HCT116 (cell line): ENCODE data around the gene INKA1. TPM values are rescaled to one million over a fixed set of nuclear protein-coding genes. Genes with fewer than 3 reads are reported as not detected.

Experiments used
- ATAC-seq: fragments of 200-7000 bp; cut with Tn5 transposase; 2 replicates; pipeline ENCODE4 v1.9.1; 2020; ENCODE audit warnings: mild to moderate bottlenecking, moderate library complexity
- BruUV-seq: library from RNA; stranded (reverse); fragments of 400-500 nt; replicated peaks from 2 replicates; lab custom pipeline; 2021; lab: Mats Ljungman, UMichigan
- CTCF ChIA-PET: fragments of 300-600 bp; sonication (Branson Sonifier 250); formaldehyde crosslinking; loops from one replicate; lab custom pipeline; 2021; ENCODE audit warnings: antibody characterized with exemption; lab: Charles Lee
- POLR2A ChIA-PET: fragments of 300-600, 350-600 bp; sonication (Branson Sonifier 250); formaldehyde crosslinking; loops from one replicate; lab custom pipeline; 2021; ENCODE audit warnings: antibody characterized with exemption; lab: Charles Lee
- RAD21 ChIA-PET, 2 experiments: fragments of 300-600 bp; sonication (Branson Sonifier 250); formaldehyde crosslinking; loops; one replicate each; lab custom pipeline; 2023; ENCODE audit warnings: low total read pairs in 2 of 2; ENCODE audit not compliant: uncharacterized antibody in 2 of 2, unreplicated experiment in 2 of 2, low non-redundant PET in 1 of 2; lab: Charles Lee
- DNase-seq: peaks from one replicate; pipeline ENCODE4 v3.0.0-alpha.2; 2010; ENCODE audit warnings: low read depth, low spot score
- H2AFZ ChIP-seq: fragments of 200-600 bp; shearing (Covaris generic), sonication (generic); 2 replicates; pipeline ENCODE4 v1.6.1; 2017; ENCODE audit warnings: low read depth, mixed run types, mixed read lengths, antibody characterized with exemption, low read length; ENCODE audit not compliant: poor library complexity, severe bottlenecking
- H3K27ac ChIP-seq: 2 replicates; pipeline ENCODE4 v1.5.1; 2012; ENCODE audit warnings: low read depth, low read length
- H3K27me3 ChIP-seq: fragments of 200-600 bp; sonication (generic); 2 replicates; pipeline ENCODE4 v1.6.1; 2016; ENCODE audit warnings: mixed run types, low read length, mixed read lengths; ENCODE audit not compliant: insufficient read depth
- H3K36me3 ChIP-seq, 2 experiments: fragments of 200-500 bp in 1 of 2; fragments of 200-600 bp in 1 of 2; sonication (Bioruptor generic) in 1 of 2; sonication (generic) in 1 of 2; 2 replicates each; pipeline versions ENCODE4 v1.5.1 to v1.6.1; 2014 to 2016; ENCODE audit warnings: low read length in 2 of 2, inconsistent platforms in 1 of 2, mixed read lengths in 1 of 2, mixed run types in 1 of 2; ENCODE audit not compliant: insufficient read depth in 2 of 2, control insufficient read depth in 1 of 2
- H3K4me1 ChIP-seq, 2 experiments: fragments of 200-600 bp in 1 of 2; sonication (generic) in 1 of 2; 2 replicates each; pipeline versions ENCODE4 v1.5.1 to v1.6.1; 2012 to 2017; ENCODE audit warnings: low read length in 2 of 2, inconsistent platforms in 1 of 2, mild to moderate bottlenecking in 1 of 2, mixed read lengths in 1 of 2, mixed run types in 1 of 2, moderate library complexity in 1 of 2; ENCODE audit not compliant: insufficient read depth in 2 of 2, control insufficient read depth in 1 of 2
- H3K4me2 ChIP-seq: fragments of 200-600 bp; sonication (generic); 2 replicates; pipeline ENCODE4 v1.6.1; 2017; ENCODE audit warnings: mixed run types, low read length, mixed read lengths
- H3K4me3 ChIP-seq, 2 experiments: fragments of 200-600 bp in 1 of 2; sonication (generic) in 1 of 2; replicated peaks in 1 of 2; 2 replicates each; pipeline ENCODE4 v1.5.1; 2011 to 2016; ENCODE audit warnings: low read length in 2 of 2, control low read depth in 1 of 2, low read depth in 1 of 2, mild to moderate bottlenecking in 1 of 2, mixed read lengths in 1 of 2, mixed run types in 1 of 2
- H3K79me2 ChIP-seq: fragments of 200-600 bp; sonication (generic); 2 replicates; pipeline ENCODE4 v1.6.1; 2017; ENCODE audit warnings: mild to moderate bottlenecking, mixed run types, low read length, moderate library complexity, mixed read lengths; ENCODE audit not compliant: insufficient read depth
- H3K9ac ChIP-seq: fragments of 200-600 bp; sonication (generic); 2 replicates; pipeline ENCODE4 v1.6.1; 2016; ENCODE audit warnings: low read length, mixed read lengths
- H3K9me2 ChIP-seq: fragments of 200-600 bp; sonication (generic), shearing (Covaris generic); 2 replicates; pipeline ENCODE4 v1.6.1; 2017; ENCODE audit warnings: mixed run types, mild to moderate bottlenecking, moderate library complexity; ENCODE audit not compliant: insufficient read depth
- H3K9me3 ChIP-seq, 2 experiments: fragments of 200-500 bp in 1 of 2; fragments of 200-600 bp in 1 of 2; sonication (Bioruptor generic) in 1 of 2; sonication (generic) in 1 of 2; 2 replicates each; pipeline ENCODE4 v1.6.1; 2014 to 2017; ENCODE audit warnings: low read length in 2 of 2, mixed read lengths in 2 of 2, inconsistent platforms in 1 of 2, low read depth in 1 of 2, mild to moderate bottlenecking in 1 of 2, mixed run types in 1 of 2, moderate library complexity in 1 of 2; ENCODE audit not compliant: control insufficient read depth in 1 of 2, insufficient read depth in 1 of 2
- H4K20me1 ChIP-seq: fragments of 200-600 bp; sonication (generic), shearing (Covaris generic); 2 replicates; pipeline ENCODE4 v1.6.1; 2017; ENCODE audit warnings: mixed run types, mild to moderate bottlenecking, moderate library complexity; ENCODE audit not compliant: insufficient read depth
- CEBPB ChIP-seq: IDR thresholded peaks from 2 replicates; pipeline ENCODE4 v1.6.1; 2012; ENCODE audit warnings: low read depth
- EGR1 ChIP-seq: IDR thresholded peaks from 2 replicates; pipeline ENCODE4 v1.6.1; 2012; ENCODE audit warnings: low read depth
- EZH2 ChIP-seq: fragments of 200-600 bp; sonication (generic); IDR thresholded peaks from 2 replicates; pipeline ENCODE4 v1.6.1; 2017; ENCODE audit warnings: antibody characterized with exemption, mixed run types
- EZH2phosphoT487 ChIP-seq: fragments of 200-600 bp; IDR thresholded peaks from 2 replicates; pipeline ENCODE4 v1.6.1; 2018; ENCODE audit warnings: antibody characterized with exemption, borderline replicate concordance
- FOSL1 ChIP-seq: IDR thresholded peaks from 2 replicates; pipeline ENCODE4 v1.6.1; 2012; ENCODE audit warnings: low read depth
- JUND ChIP-seq: IDR thresholded peaks from 2 replicates; pipeline ENCODE4 v1.6.1; 2012
- POLR2A ChIP-seq: IDR thresholded peaks from 2 replicates; pipeline ENCODE4 v1.7.0; 2011; ENCODE audit warnings: borderline replicate concordance; ENCODE audit not compliant: insufficient read depth, insufficient read length; ENCODE audit errors: extremely low read depth
- SP1 ChIP-seq: IDR thresholded peaks from 2 replicates; pipeline ENCODE4 v1.6.1; 2012; ENCODE audit warnings: low read depth
- YY1 ChIP-seq: IDR thresholded peaks from 2 replicates; pipeline ENCODE4 v1.6.1; 2011; ENCODE audit warnings: low read length, low read depth, moderate library complexity, mild to moderate bottlenecking; ENCODE audit not compliant: insufficient replicate concordance; ENCODE audit errors: extremely low read depth
- ZFX ChIP-seq: fragments of 450-650 bp; IDR thresholded peaks from 2 replicates; pipeline ENCODE4 v1.6.1; 2017
- ZNF274 ChIP-seq: fragments of 200-500 bp; sonication (Bioruptor generic); IDR thresholded peaks from 2 replicates; pipeline ENCODE4 v1.6.1; 2014; ENCODE audit warnings: mild to moderate bottlenecking, low read depth, low read length, inconsistent platforms
- intact Hi-C: fragments of 100-400 bp; cut with micrococcal nuclease; formaldehyde crosslinking; loops from 2 replicates; pipeline ENCODE4 v1.10.0; 2022
- total RNA-seq: library from RNA; stranded (reverse); gene quantifications from one replicate; pipeline ENCODE4 v1.2.1, GENCODE V29; 2021; ENCODE audit not compliant: unreplicated experiment
- TF ChIP-seq, protein P1 (sequence below): IDR thresholded peaks from 2 replicates; pipeline ENCODE4 v1.6.1; 2012; ENCODE audit warnings: low read depth
- TF ChIP-seq, protein P2 (sequence below), 3 experiments: fragments of 200-600 bp in 1 of 3; sonication (generic) in 1 of 3; IDR thresholded peaks in 2 of 3; conservative IDR thresholded peaks in 1 of 3; 2 replicates each; pipeline ENCODE4 v1.5.1; 2012 to 2017; ENCODE audit warnings: low read depth in 2 of 3, low read length in 2 of 3, antibody characterized with exemption in 1 of 3, borderline replicate concordance in 1 of 3, control low read depth in 1 of 3, mild to moderate bottlenecking in 1 of 3, mixed read lengths in 1 of 3, mixed run types in 1 of 3, moderate library complexity in 1 of 3; ENCODE audit not compliant: insufficient read depth in 1 of 3
- TF ChIP-seq, protein P3 (sequence below): IDR thresholded peaks from 2 replicates; pipeline ENCODE4 v1.6.1; 2012

Gene INKA1
- total RNA-seq, 1 experiment from 2014 or later: 1.6 TPM

DNA sequence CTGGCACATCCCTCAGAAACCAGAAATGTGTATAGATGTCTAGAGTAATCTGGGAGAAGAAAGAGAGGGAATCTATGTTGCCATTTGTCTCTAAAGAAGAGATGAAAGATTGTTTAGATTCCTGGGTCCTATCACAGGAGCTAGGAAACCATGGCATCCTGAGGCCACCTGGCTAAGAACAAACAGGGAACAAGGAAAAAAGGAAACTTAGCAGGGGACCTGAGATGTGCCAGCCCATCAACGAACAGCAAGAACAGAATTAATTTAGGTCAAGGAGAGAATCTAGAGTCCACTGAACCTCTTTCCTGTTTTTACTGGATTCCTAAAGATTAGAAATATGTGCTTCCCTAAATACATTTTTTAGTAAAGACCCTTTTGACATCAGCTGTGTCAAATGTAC, 47.0 kb upstream of the INKA1 start (continued):
- TF ChIP-seq, protein P1, sequence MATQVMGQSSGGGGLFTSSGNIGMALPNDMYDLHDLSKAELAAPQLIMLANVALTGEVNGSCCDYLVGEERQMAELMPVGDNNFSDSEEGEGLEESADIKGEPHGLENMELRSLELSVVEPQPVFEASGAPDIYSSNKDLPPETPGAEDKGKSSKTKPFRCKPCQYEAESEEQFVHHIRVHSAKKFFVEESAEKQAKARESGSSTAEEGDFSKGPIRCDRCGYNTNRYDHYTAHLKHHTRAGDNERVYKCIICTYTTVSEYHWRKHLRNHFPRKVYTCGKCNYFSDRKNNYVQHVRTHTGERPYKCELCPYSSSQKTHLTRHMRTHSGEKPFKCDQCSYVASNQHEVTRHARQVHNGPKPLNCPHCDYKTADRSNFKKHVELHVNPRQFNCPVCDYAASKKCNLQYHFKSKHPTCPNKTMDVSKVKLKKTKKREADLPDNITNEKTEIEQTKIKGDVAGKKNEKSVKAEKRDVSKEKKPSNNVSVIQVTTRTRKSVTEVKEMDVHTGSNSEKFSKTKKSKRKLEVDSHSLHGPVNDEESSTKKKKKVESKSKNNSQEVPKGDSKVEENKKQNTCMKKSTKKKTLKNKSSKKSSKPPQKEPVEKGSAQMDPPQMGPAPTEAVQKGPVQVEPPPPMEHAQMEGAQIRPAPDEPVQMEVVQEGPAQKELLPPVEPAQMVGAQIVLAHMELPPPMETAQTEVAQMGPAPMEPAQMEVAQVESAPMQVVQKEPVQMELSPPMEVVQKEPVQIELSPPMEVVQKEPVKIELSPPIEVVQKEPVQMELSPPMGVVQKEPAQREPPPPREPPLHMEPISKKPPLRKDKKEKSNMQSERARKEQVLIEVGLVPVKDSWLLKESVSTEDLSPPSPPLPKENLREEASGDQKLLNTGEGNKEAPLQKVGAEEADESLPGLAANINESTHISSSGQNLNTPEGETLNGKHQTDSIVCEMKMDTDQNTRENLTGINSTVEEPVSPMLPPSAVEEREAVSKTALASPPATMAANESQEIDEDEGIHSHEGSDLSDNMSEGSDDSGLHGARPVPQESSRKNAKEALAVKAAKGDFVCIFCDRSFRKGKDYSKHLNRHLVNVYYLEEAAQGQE: no peak
- TF ChIP-seq CEBPB (no peak), ZNF274 (no peak), EZH2phosphoT487 (no peak), SP1 (no peak)

DNA sequence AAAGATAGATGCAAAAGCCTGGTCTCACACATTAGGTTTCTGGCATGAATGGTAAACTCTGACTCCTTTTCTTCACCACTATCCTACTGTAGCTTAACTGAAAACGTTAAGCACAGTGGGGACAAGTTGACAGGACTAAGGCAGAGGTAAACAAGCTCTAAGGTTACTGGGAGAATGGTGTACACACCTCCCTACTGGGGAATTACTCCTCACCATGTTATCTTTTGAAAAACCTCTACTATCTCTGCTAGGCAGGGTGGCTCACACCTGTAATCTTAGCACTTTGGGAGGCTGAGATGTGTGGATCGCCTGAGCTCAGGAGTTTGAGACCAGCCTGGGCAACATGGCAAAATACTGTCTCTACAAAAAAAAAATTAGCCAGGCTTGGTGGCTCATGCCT, 45.9 kb upstream of the INKA1 start:
- no peak for TF ChIP-seq FOSL1
- TF ChIP-seq, protein P2, sequence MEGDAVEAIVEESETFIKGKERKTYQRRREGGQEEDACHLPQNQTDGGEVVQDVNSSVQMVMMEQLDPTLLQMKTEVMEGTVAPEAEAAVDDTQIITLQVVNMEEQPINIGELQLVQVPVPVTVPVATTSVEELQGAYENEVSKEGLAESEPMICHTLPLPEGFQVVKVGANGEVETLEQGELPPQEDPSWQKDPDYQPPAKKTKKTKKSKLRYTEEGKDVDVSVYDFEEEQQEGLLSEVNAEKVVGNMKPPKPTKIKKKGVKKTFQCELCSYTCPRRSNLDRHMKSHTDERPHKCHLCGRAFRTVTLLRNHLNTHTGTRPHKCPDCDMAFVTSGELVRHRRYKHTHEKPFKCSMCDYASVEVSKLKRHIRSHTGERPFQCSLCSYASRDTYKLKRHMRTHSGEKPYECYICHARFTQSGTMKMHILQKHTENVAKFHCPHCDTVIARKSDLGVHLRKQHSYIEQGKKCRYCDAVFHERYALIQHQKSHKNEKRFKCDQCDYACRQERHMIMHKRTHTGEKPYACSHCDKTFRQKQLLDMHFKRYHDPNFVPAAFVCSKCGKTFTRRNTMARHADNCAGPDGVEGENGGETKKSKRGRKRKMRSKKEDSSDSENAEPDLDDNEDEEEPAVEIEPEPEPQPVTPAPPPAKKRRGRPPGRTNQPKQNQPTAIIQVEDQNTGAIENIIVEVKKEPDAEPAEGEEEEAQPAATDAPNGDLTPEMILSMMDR (IDR thresholded peaks at IDR 0.05 in 2 of 3, conservative IDR thresholded peaks at IDR 0.05 in 1 of 3; ENCODE audit: borderline replicate concordance in 1 of 3, insufficient read depth in 1 of 3, low read depth in 2 of 3, low read length in 2 of 3): no peak
- TF ChIP-seq JUND: no peak
- no peak for TF ChIP-seq EGR1
- no peak for TF ChIP-seq CEBPB
- no peak for TF ChIP-seq ZFX
- TF ChIP-seq, protein P3, sequence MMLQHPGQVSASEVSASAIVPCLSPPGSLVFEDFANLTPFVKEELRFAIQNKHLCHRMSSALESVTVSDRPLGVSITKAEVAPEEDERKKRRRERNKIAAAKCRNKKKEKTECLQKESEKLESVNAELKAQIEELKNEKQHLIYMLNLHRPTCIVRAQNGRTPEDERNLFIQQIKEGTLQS: no peak
- no peak for TF ChIP-seq YY1
- no peak for TF ChIP-seq POLR2A
- TF ChIP-seq SP1: no peak
- TF ChIP-seq, protein P1: no peak
- TF ChIP-seq EZH2: no peak
- TF ChIP-seq, all 23 proteins: peak for 0
- no peak overlapping the region for H3K27ac ChIP-seq
- peaks cover 8% of the 10 kb centered on the region for H4K20me1 ChIP-seq
- ATAC-seq (no peak), DNase-seq (no peak)
- H3K4me3 ChIP-seq: no peak overlapping the region
- intact Hi-C loops: no loop called here
- no peaks in the 10 kb centered on the region for H3K36me3 ChIP-seq
- no peaks in the 10 kb centered on the region for H3K4me1 ChIP-seq
- H2AFZ ChIP-seq: no peak overlapping the region
- H3K4me2 ChIP-seq: no peak overlapping the region
- H3K9me2 ChIP-seq: no peaks in the 10 kb centered on the region
- POLR2A ChIA-PET: no interaction called here
- BruUV-seq: no TSS peak
- RAD21 ChIA-PET: no interaction called here
- no peaks in the 10 kb centered on the region for H3K27me3 ChIP-seq
- H3K9ac ChIP-seq: no peak overlapping the region
- no peaks in the 10 kb centered on the region for H3K9me3 ChIP-seq
- CTCF ChIA-PET: no interaction called here
- peaks cover 76% of the 10 kb centered on the region for H3K79me2 ChIP-seq
